B cell (primary cell): ENCODE measurements around the gene RNF181.

Source experiments
- CTCF ChIP-seq: fragments of 200-600 bp; IDR thresholded peaks from one replicate; pipeline ENCODE4 v1.8.0; 2022; ENCODE audit warnings: antibody characterized with exemption, mild to moderate bottlenecking
- EZH2 ChIP-seq: IDR thresholded peaks from 2 replicates; pipeline ENCODE4 v1.6.1; 2012; ENCODE audit warnings: borderline replicate concordance, low read depth, mild to moderate bottlenecking, moderate library complexity, low read length; ENCODE audit not compliant: insufficient read depth, poor library complexity, severe bottlenecking

GRCh38 chr2:85605406-85606115, 10.0 kb downstream of the RNF181 start:
- TF ChIP-seq CTCF: no peak
- TF ChIP-seq EZH2: no peak
